HAP-1 (cell line): ENCODE data around the gene CDC20.
"Not testable (repeated sequence)": the region's sequence is repeated elsewhere in the genome, so short reads cannot be mapped to it uniquely, and the experiment has no call there.

Experiments used
- DNase-seq, 2 experiments: peaks; one replicate each; pipeline ENCODE4 v3.0.0-alpha.2; 2016 to 2020; ENCODE audit warnings: low spot score in 2 of 2
- H3K27me3 ChIP-seq: fragments of 250-450 bp; sonication (Bioruptor Pico); 2 replicates; pipeline ENCODE4 v1.5.1; 2020; ENCODE audit warnings: low read depth, mild to moderate bottlenecking, moderate library complexity
- H3K36me3 ChIP-seq: fragments of 250-450 bp; sonication (Bioruptor Pico); replicated peaks from 2 replicates; pipeline ENCODE4 v1.5.1; 2020; ENCODE audit warnings: mild to moderate bottlenecking
- H3K4me1 ChIP-seq: fragments of 250-450 bp; sonication (Bioruptor Pico); 2 replicates; pipeline ENCODE4 v1.5.1; 2020; ENCODE audit warnings: mild to moderate bottlenecking
- H3K4me3 ChIP-seq: fragments of 250-450 bp; sonication (Bioruptor Pico); 2 replicates; pipeline ENCODE4 v1.5.1; 2020; ENCODE audit warnings: mild to moderate bottlenecking, moderate library complexity
- H3K9me3 ChIP-seq: fragments of 250-450 bp; sonication (Bioruptor Pico); 2 replicates; pipeline ENCODE4 v1.5.1; 2020; ENCODE audit warnings: mild to moderate bottlenecking, moderate library complexity
- in situ Hi-C: fragments of 300-500 bp; cut with MboI; formaldehyde crosslinking; loops from 3 replicates; pipeline ENCODE4 v1.14.3; 2020; ENCODE audit warnings: low sequenced_read_pairs, inconsistent platforms, mixed read lengths

The CDC20 gene

GRCh38 chr1:43357251-43357650, 1.5 kb upstream of the CDC20 start:
- H3K4me1 ChIP-seq: peaks cover 17% of the 10 kb centered on the region
- DNase-seq: no peak
- in situ Hi-C loops: no loop called here
- no peak overlapping the region for H3K4me3 ChIP-seq
- peaks cover 34% of the 10 kb centered on the region for H3K36me3 ChIP-seq
- H3K27me3 ChIP-seq: no peaks in the 10 kb centered on the region
- no peaks in the 10 kb centered on the region for H3K9me3 ChIP-seq

GRCh38 chr1:43358121-43358745, 548 bp upstream of the CDC20 start:
- H3K36me3 ChIP-seq: peaks cover 44% of the 10 kb centered on the region
- H3K9me3 ChIP-seq: no peaks in the 10 kb centered on the region
- no peaks in the 10 kb centered on the region for H3K27me3 ChIP-seq
- in situ Hi-C loops: no loop called here
- H3K4me1 ChIP-seq: peaks cover 17% of the 10 kb centered on the region
- DNase-seq: peak; percentile 46 to 62
- H3K4me3 ChIP-seq: peak overlapping the region; percentile 88

- Histone ChIP-seq H3K36me3 (peaks cover 59% of the 10 kb centered on the region), H3K4me1 (peaks cover 17% of the 10 kb centered on the region), H3K4me3 (peak overlapping the region; percentile 88), H3K9me3 (no peaks in the 10 kb centered on the region), H3K27me3 (no peaks in the 10 kb centered on the region)
- no peak for DNase-seq
- in situ Hi-C loops: no loop called here
Measured at GRCh38 chr1:43359696-43360095, 915 bp downstream of the CDC20 start.

GRCh38 chr1:43360616-43361015, 1.8 kb downstream of the CDC20 start:
- H3K36me3 ChIP-seq: peaks cover 68% of the 10 kb centered on the region
- no peaks in the 10 kb centered on the region for H3K27me3 ChIP-seq
- in situ Hi-C loops: no loop called here
- H3K4me1 ChIP-seq: peaks cover 17% of the 10 kb centered on the region
- no peaks in the 10 kb centered on the region for H3K9me3 ChIP-seq
- peak overlapping the region; percentile 88 for H3K4me3 ChIP-seq
- DNase-seq: no peak

GRCh38 chr1:43363283-43363934, 4.6 kb downstream of the CDC20 start:
- Histone ChIP-seq H3K9me3 (no peaks in the 10 kb centered on the region), H3K4me1 (peaks cover 21% of the 10 kb centered on the region), H3K4me3 (no peak overlapping the region), H3K36me3 (peaks cover 68% of the 10 kb centered on the region), H3K27me3 (no peaks in the 10 kb centered on the region)
- peak in 1 of 2 experiments; percentile 36 for DNase-seq
- in situ Hi-C loops: no loop called here

- no peaks in the 10 kb centered on the region for H3K9me3 ChIP-seq
- H3K4me3 ChIP-seq: no peak overlapping the region
- H3K36me3 ChIP-seq: peaks cover 66% of the 10 kb centered on the region
- in situ Hi-C loops: no loop called here
- H3K4me1 ChIP-seq: peaks cover 27% of the 10 kb centered on the region
- no peaks in the 10 kb centered on the region for H3K27me3 ChIP-seq
- DNase-seq: no peak
Measured at GRCh38 chr1:43363935-43364525, 5.2 kb downstream of the CDC20 start.

- Histone ChIP-seq H3K9me3 (no peaks in the 10 kb centered on the region), H3K27me3 (no peaks in the 10 kb centered on the region), H3K36me3 (peaks cover 50% of the 10 kb centered on the region), H3K4me1 (peaks cover 23% of the 10 kb centered on the region), H3K4me3 (no peak overlapping the region)
- DNase-seq: no peak
- in situ Hi-C loops: no loop called here
Measured at GRCh38 chr1:43365678-43366077, 6.9 kb downstream of the CDC20 start.

GRCh38 chr1:43366179-43366578, 7.4 kb downstream of the CDC20 start:
- no peaks in the 10 kb centered on the region for H3K27me3 ChIP-seq
- peak in 1 of 2 experiments; percentile 67 for DNase-seq
- peaks cover 45% of the 10 kb centered on the region for H3K36me3 ChIP-seq
- H3K4me3 ChIP-seq: peak overlapping the region; percentile 72
- in situ Hi-C loops: no loop called here
- H3K4me1 ChIP-seq: peaks cover 19% of the 10 kb centered on the region
- H3K9me3 ChIP-seq: no peaks in the 10 kb centered on the region

GRCh38 chr1:43366601-43367025, 7.8 kb downstream of the CDC20 start:
- no peaks in the 10 kb centered on the region for H3K27me3 ChIP-seq
- peak in 1 of 2 experiments; percentile 46 for DNase-seq
- in situ Hi-C loops: no loop called here
- peak overlapping the region; percentile 72 for H3K4me3 ChIP-seq
- H3K4me1 ChIP-seq: peaks cover 15% of the 10 kb centered on the region
- H3K36me3 ChIP-seq: peaks cover 40% of the 10 kb centered on the region
- H3K9me3 ChIP-seq: no peaks in the 10 kb centered on the region

- in situ Hi-C loops: no loop called here
- Histone ChIP-seq H3K36me3 (peaks cover 34% of the 10 kb centered on the region), H3K27me3 (no peaks in the 10 kb centered on the region), H3K4me3 (peak overlapping the region; percentile 72), H3K9me3 (no peaks in the 10 kb centered on the region), H3K4me1 (peaks cover 13% of the 10 kb centered on the region)
- peak; percentile 47 to 77 for DNase-seq
Measured at GRCh38 chr1:43367026-43367903, 8.5 kb downstream of the CDC20 start.

GRCh38 chr1:43367904-43368645, 9.3 kb downstream of the CDC20 start, which contains the start of gene ELOVL1:
TSS of gene ELOVL1 (minus strand) at chr1:43368011. CDS start at chr1:43365609, 2,402 bp downstream.
- H3K36me3 ChIP-seq: peaks cover 26% of the 10 kb centered on the region
- peaks cover 13% of the 10 kb centered on the region for H3K4me1 ChIP-seq
- in situ Hi-C loops: no loop called here
- peak; percentile 82 to 95 for DNase-seq
- H3K4me3 ChIP-seq: peak within 1 kb of the TSS; percentile 72
- H3K27me3 ChIP-seq: no peaks in the 10 kb centered on the region
- H3K9me3 ChIP-seq: no peaks in the 10 kb centered on the region

GRCh38 chr1:43368646-43369020, 9.9 kb downstream of the CDC20 start:
- H3K4me1 ChIP-seq: peaks cover 13% of the 10 kb centered on the region
- no peaks in the 10 kb centered on the region for H3K9me3 ChIP-seq
- H3K36me3 ChIP-seq: peaks cover 20% of the 10 kb centered on the region
- peak overlapping the region; percentile 72 for H3K4me3 ChIP-seq
- no peaks in the 10 kb centered on the region for H3K27me3 ChIP-seq
- in situ Hi-C loops: no loop called here
- no peak for DNase-seq

- H3K4me3 ChIP-seq, H3K9me3 ChIP-seq, DNase-seq, in situ Hi-C loops, H3K27me3 ChIP-seq, H3K36me3 ChIP-seq: not testable (repeated sequence)
- peaks cover 13% of the 10 kb centered on the region for H3K4me1 ChIP-seq
Measured at GRCh38 chr1:43369779-43370178, 11.0 kb downstream of the CDC20 start.
